Vagina (tissue), 2 donors: ENCODE data around the gene RASGRF2.

Experiments used
- POLR2A ChIP-seq, 2 donors: fragments of 450-650 bp; IDR thresholded peaks; one replicate each; pipeline ENCODE4 v1.6.1; 2017; ENCODE audit warnings: antibody characterized with exemption in 2 of 2, mild to moderate bottlenecking in 2 of 2, moderate library complexity in 2 of 2
- POLR2AphosphoS5 ChIP-seq, 2 donors: sonication (generic); formaldehyde crosslinking; IDR thresholded peaks; one replicate each; pipeline ENCODE4 v1.9.0; 2017; ENCODE audit warnings: antibody characterized with exemption in 2 of 2, mild to moderate bottlenecking in 2 of 2, low read depth in 1 of 2; ENCODE audit not compliant: insufficient read depth in 1 of 2
- TF ChIP-seq, protein P1 (sequence below), 3 experiments: fragments of 450-650 bp in 2 of 3; fragments of 200-600 bp in 1 of 3; sonication (generic) in 1 of 3; IDR thresholded peaks; one replicate each; pipeline ENCODE4 v1.5.1; 2017 to 2019; ENCODE audit warnings: antibody characterized with exemption in 3 of 3, mild to moderate bottlenecking in 2 of 3, moderate library complexity in 2 of 3

DNA sequence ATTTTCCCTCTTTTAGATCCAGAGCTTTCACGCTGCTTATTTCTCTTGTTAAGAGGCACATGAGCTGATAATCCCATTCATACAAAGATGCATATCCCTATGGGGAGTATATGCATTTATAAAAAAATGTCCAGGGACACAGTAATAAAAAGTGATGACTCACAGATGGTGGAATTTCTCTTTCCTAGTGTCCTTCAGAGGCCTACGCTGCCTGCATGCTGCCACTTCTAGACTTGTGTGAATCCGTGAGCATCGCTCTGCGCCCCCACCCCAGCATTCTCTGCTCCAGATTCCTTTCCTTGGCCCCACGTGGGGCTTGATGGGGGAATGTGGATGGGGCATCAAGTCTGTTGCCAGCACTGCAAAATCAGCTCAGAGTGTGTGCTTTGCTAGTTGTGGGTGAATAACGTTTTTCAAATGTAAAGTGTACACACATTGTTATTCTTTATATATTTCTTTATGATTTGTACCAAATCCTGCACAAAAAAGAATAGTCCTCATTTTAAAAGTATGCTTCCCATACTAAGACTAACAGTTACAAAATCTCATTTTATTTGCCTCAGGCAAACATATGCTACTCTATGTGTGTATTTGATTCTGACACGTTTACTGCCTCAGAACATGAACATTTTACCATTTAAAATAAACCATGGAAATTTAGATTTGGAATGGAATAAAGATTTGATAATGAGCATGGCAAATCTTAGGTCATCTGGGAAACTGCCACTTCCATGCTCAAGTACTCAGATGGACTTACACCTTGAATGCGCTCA, 22.4 kb upstream of the RASGRF2 start:
- TF ChIP-seq, protein P1, sequence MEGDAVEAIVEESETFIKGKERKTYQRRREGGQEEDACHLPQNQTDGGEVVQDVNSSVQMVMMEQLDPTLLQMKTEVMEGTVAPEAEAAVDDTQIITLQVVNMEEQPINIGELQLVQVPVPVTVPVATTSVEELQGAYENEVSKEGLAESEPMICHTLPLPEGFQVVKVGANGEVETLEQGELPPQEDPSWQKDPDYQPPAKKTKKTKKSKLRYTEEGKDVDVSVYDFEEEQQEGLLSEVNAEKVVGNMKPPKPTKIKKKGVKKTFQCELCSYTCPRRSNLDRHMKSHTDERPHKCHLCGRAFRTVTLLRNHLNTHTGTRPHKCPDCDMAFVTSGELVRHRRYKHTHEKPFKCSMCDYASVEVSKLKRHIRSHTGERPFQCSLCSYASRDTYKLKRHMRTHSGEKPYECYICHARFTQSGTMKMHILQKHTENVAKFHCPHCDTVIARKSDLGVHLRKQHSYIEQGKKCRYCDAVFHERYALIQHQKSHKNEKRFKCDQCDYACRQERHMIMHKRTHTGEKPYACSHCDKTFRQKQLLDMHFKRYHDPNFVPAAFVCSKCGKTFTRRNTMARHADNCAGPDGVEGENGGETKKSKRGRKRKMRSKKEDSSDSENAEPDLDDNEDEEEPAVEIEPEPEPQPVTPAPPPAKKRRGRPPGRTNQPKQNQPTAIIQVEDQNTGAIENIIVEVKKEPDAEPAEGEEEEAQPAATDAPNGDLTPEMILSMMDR (IDR thresholded peaks at IDR 0.05): no peak
- no peak for TF ChIP-seq POLR2A (IDR thresholded peaks at IDR 0.05)
- TF ChIP-seq POLR2AphosphoS5 (IDR thresholded peaks at IDR 0.05; ENCODE audit: insufficient read depth in 1 of 2, low read depth in 1 of 2): no peak
